GM23338 (cell line): Measurements from ENCODE around the gene LZIC. TPM values are rescaled to one million over a fixed set of nuclear protein-coding genes. Genes with fewer than 3 reads are reported as not detected.

ENCODE experiments used
- ATAC-seq: fragments of 200-7000 bp; cut with Tn5 transposase; 3 replicates; pipeline ENCODE4 v1.9.1; 2020
- DNase-seq: peaks from one replicate; pipeline ENCODE4 v3.0.0-alpha.2; 2015; ENCODE audit warnings: low spot score
- H2AFZ ChIP-seq: fragments of 200-600 bp; sonication (generic); 2 replicates; pipeline ENCODE4 v1.8.0; 2016; ENCODE audit warnings: antibody characterized with exemption, mild to moderate bottlenecking, moderate library complexity
- H3F3A ChIP-seq: fragments of 200-600 bp; sonication (generic); replicated peaks from 2 replicates; pipeline ENCODE4 v1.8.0; 2017; ENCODE audit warnings: antibody characterized with exemption, mixed run types, low read depth
- H3K27ac ChIP-seq: fragments of 200-600 bp; sonication (generic); 2 replicates; pipeline ENCODE4 v1.6.1; 2016; ENCODE audit warnings: low read depth
- H3K27me3 ChIP-seq: fragments of 200-600 bp; sonication (generic); 2 replicates; pipeline ENCODE4 v1.8.0; 2016; ENCODE audit warnings: mild to moderate bottlenecking, mixed run types, moderate library complexity; ENCODE audit not compliant: insufficient read depth
- H3K36me3 ChIP-seq: fragments of 200-600 bp; sonication (generic); 2 replicates; pipeline ENCODE4 v1.8.0; 2016; ENCODE audit warnings: mild to moderate bottlenecking; ENCODE audit not compliant: insufficient read depth
- H3K4me1 ChIP-seq: fragments of 200-600 bp; sonication (generic); 2 replicates; pipeline ENCODE4 v1.8.0; 2016; ENCODE audit warnings: mild to moderate bottlenecking, moderate library complexity; ENCODE audit not compliant: insufficient read depth
- H3K4me2 ChIP-seq: fragments of 200-600 bp; sonication (generic); 2 replicates; pipeline ENCODE4 v1.7.1; 2017; ENCODE audit warnings: mixed run types
- H3K4me3 ChIP-seq: fragments of 200-600 bp; sonication (generic); 2 replicates; pipeline ENCODE4 v1.6.1; 2016; ENCODE audit warnings: mixed run types
- H3K79me2 ChIP-seq: fragments of 200-600 bp; sonication (generic); replicated peaks from 2 replicates; pipeline ENCODE4 v1.8.0; 2017; ENCODE audit warnings: mild to moderate bottlenecking; ENCODE audit not compliant: insufficient read depth
- H3K9me2 ChIP-seq: fragments of 200-600 bp; sonication (generic); 2 replicates; pipeline ENCODE4 v1.8.0; 2017; ENCODE audit not compliant: insufficient read depth
- H4K20me1 ChIP-seq: fragments of 200-600 bp; sonication (generic); replicated peaks from 2 replicates; pipeline ENCODE4 v1.8.0; 2017; ENCODE audit warnings: mild to moderate bottlenecking; ENCODE audit not compliant: insufficient read depth
- H3K27ac Mint-ChIP-seq: 2 replicates; pipeline ENCODE4 v1.8.0; 2020; ENCODE audit warnings: inconsistent platforms, mild to moderate bottlenecking, moderate library complexity, mixed read lengths
- H3K27me3 Mint-ChIP-seq: 3 replicates; pipeline ENCODE4 v1.8.0; 2022; ENCODE audit warnings: low read depth, mild to moderate bottlenecking, moderate library complexity, mixed read lengths, inconsistent platforms; ENCODE audit not compliant: insufficient read depth, poor library complexity
- H3K36me3 Mint-ChIP-seq: 3 replicates; pipeline ENCODE4 v1.8.0; 2021; ENCODE audit warnings: low read depth, mild to moderate bottlenecking, inconsistent platforms, moderate library complexity, mixed read lengths
- H3K4me1 Mint-ChIP-seq: 3 replicates; pipeline ENCODE4 v1.8.0; 2020; ENCODE audit warnings: mild to moderate bottlenecking, inconsistent platforms, mixed read lengths
- H3K4me3 Mint-ChIP-seq: 3 replicates; pipeline ENCODE4 v1.8.0; 2021; ENCODE audit warnings: moderate library complexity, mild to moderate bottlenecking, inconsistent platforms, mixed read lengths
- H3K9me3 Mint-ChIP-seq: 3 replicates; pipeline ENCODE4 v1.8.0; 2020; ENCODE audit warnings: moderate library complexity, mild to moderate bottlenecking, inconsistent platforms, mixed read lengths
- CREB1 ChIP-seq: fragments of 250-450 bp; sonication (Bioruptor Pico); IDR thresholded peaks from 2 replicates; pipeline ENCODE4 v1.5.0; 2020; ENCODE audit warnings: low read depth, mild to moderate bottlenecking, moderate library complexity
- CTCF ChIP-seq, 2 experiments: fragments of 200-600 bp in 1 of 2; sonication (generic) in 1 of 2; conservative IDR thresholded peaks; 2 replicates each; pipeline versions ENCODE4 v1.5.1 to v1.6.1; 2016 to 2017; ENCODE audit warnings: antibody characterized with exemption in 2 of 2, low read depth in 2 of 2, mild to moderate bottlenecking in 2 of 2, moderate library complexity in 1 of 2
- ETS1 ChIP-seq: IDR thresholded peaks from 2 replicates; pipeline ENCODE4 v1.6.1; 2016; ENCODE audit warnings: antibody characterized with exemption
- EZH2 ChIP-seq: fragments of 200-600 bp; sonication (generic); IDR thresholded peaks from one replicate; pipeline ENCODE4 v1.8.0; 2017; ENCODE audit warnings: antibody characterized with exemption, mild to moderate bottlenecking, low read depth; ENCODE audit not compliant: unreplicated experiment
- EZH2phosphoT487 ChIP-seq: fragments of 200-600 bp; sonication (generic); IDR thresholded peaks from one replicate; pipeline ENCODE4 v1.8.1; 2018; ENCODE audit warnings: antibody characterized with exemption; ENCODE audit not compliant: unreplicated experiment
- JUNB ChIP-seq: IDR thresholded peaks from one replicate; pipeline ENCODE4 v1.6.1; 2016; ENCODE audit warnings: antibody characterized with exemption; ENCODE audit not compliant: unreplicated experiment
- NANOG ChIP-seq: IDR thresholded peaks from 2 replicates; pipeline ENCODE4 v1.6.1; 2016; ENCODE audit warnings: antibody characterized with exemption, borderline replicate concordance
- POLR2AphosphoS5 ChIP-seq: IDR thresholded peaks from 2 replicates; pipeline ENCODE4 v1.6.1; 2016; ENCODE audit warnings: antibody characterized with exemption, low read depth
- REST ChIP-seq: IDR thresholded peaks from one replicate; pipeline ENCODE4 v1.6.1; 2018; ENCODE audit warnings: antibody characterized with exemption; ENCODE audit not compliant: unreplicated experiment
- STAT1 ChIP-seq: IDR thresholded peaks from one replicate; pipeline ENCODE4 v1.6.1; 2016; ENCODE audit warnings: antibody characterized with exemption; ENCODE audit not compliant: unreplicated experiment
- ZNF114 ChIP-seq: fragments of 250-450 bp; sonication (Bioruptor Pico); IDR thresholded peaks from 2 replicates; pipeline ENCODE4 v1.5.0; 2020; ENCODE audit warnings: mild to moderate bottlenecking, moderate library complexity
- ZNF331 ChIP-seq: fragments of 250-450 bp; sonication (Bioruptor Pico); IDR thresholded peaks from 2 replicates; pipeline ENCODE4 v1.5.0; 2020; ENCODE audit warnings: low read depth, mild to moderate bottlenecking, moderate library complexity
- ZNF462 ChIP-seq: fragments of 250-450 bp; sonication (Bioruptor Pico); IDR thresholded peaks from 2 replicates; pipeline ENCODE4 v1.5.0; 2020; ENCODE audit warnings: mild to moderate bottlenecking, moderate library complexity
- polyA plus RNA-seq: library from polyadenylated mRNA; unstranded; fragments of >200 nt; fragmentation: Nextera tagmentation; extraction: Ambion mirVana; gene quantifications from 2 replicates; pipeline ENCODE4 v1.2.1, GENCODE V29; 2016
- total RNA-seq: library from RNA; depleted of rRNA; stranded (reverse); fragments of >200 nt; shearing (Covaris generic); gene quantifications from 2 replicates; pipeline ENCODE4 v1.2.3, GENCODE V29; 2014

The LZIC gene
- total and polyA plus RNA-seq, 2 experiments from 2014 or later = 19.4 to 23.5 TPM

DNA sequence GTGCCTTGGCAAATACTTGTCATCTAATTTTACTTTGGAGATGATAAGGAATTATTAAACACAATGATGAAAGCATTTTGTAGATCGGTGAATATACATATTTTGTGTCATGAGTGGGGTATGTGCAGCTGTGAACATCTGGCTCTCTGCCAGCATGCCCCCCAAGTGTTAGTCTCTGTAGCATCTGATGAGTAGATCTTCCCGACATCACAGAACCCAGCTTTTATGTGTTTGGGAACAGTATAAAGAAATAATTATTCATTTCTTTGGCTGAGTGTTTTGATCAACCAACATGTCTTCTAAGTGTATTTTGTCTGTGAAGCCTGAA is 28.6 kb downstream of the LZIC start:
- peaks cover 18% of the 10 kb centered on the region for H3K4me1 ChIP-seq
- ATAC-seq (no peak), DNase-seq (no peak)
- H3K4me1 Mint-ChIP-seq = peaks cover 16% of the 10 kb centered on the region
- H3K79me2 ChIP-seq = 0 out of 2 replicates have a peak, but pooled peaks cover under 1% of the 10 kb centered on the region
- no peak overlapping the region for H3K4me3 Mint-ChIP-seq
- no peaks in the 10 kb centered on the region; the same call in 1 of the 2 replicates for H3K9me2 ChIP-seq
- H3K4me3 ChIP-seq = no peak overlapping the region
- H3K27ac ChIP-seq = no peak overlapping the region
- no peaks in the 10 kb centered on the region; the same call in 2 of the 3 replicates for H3K36me3 Mint-ChIP-seq
- no peak overlapping the region for H3K4me2 ChIP-seq
- peaks cover 12% of the 10 kb centered on the region for H3K27me3 Mint-ChIP-seq
- no peak overlapping the region for H2AFZ ChIP-seq
- TF ChIP-seq ZNF114 (CRISPR knock-in tag) (no peak), NANOG (no peak), JUNB (no peak), CREB1 (no peak), POLR2AphosphoS5 (no peak), EZH2 (no peak), CTCF (conservative IDR thresholded peaks at IDR 0.05; ENCODE audit: low read depth in 2 of 2) (no peak), ZNF462 (no peak), STAT1 (no peak), ZNF331 (CRISPR knock-in tag) (no peak), EZH2phosphoT487 (no peak), REST (no peak), ETS1 (no peak)
- no peaks in the 10 kb centered on the region for H3K36me3 ChIP-seq
- H3F3A ChIP-seq = peaks cover 3% of the 10 kb centered on the region; the same call in 1 of the 2 replicates
- H3K9me3 Mint-ChIP-seq = no peaks in the 10 kb centered on the region
- H3K27ac Mint-ChIP-seq = no peak overlapping the region
- no peaks in the 10 kb centered on the region for H4K20me1 ChIP-seq
- no peaks in the 10 kb centered on the region for H3K27me3 ChIP-seq
